Chondrocyte (in vitro differentiated cells): Measurements from ENCODE around the gene TNFSF4. TPM values are rescaled to one million over a fixed set of nuclear protein-coding genes. Genes with fewer than 3 reads are reported as not detected.

Experiments
- DNase-seq: peaks from one replicate; pipeline ENCODE4 v3.0.0; 2021; ENCODE audit warnings: mixed read lengths, low spot score
- H3K27ac Mint-ChIP-seq: one replicate; pipeline ENCODE4 v1.8.0; 2021; ENCODE audit warnings: mild to moderate bottlenecking, moderate library complexity, mixed read lengths; ENCODE audit not compliant: unreplicated experiment
- H3K27me3 Mint-ChIP-seq: 2 replicates; pipeline ENCODE4 v1.8.0; 2021; ENCODE audit warnings: low read depth, mixed read lengths
- H3K36me3 Mint-ChIP-seq: 2 replicates; pipeline ENCODE4 v1.8.0; 2021; ENCODE audit warnings: low read depth, mixed read lengths
- H3K4me1 Mint-ChIP-seq: 2 replicates; pipeline ENCODE4 v1.8.0; 2021; ENCODE audit warnings: low read depth, mild to moderate bottlenecking, mixed read lengths
- H3K4me3 Mint-ChIP-seq: one replicate; pipeline ENCODE4 v1.8.0; 2021; ENCODE audit warnings: mild to moderate bottlenecking, moderate library complexity, mixed read lengths; ENCODE audit not compliant: unreplicated experiment
- H3K9me3 Mint-ChIP-seq: 2 replicates; pipeline ENCODE4 v1.8.0; 2021; ENCODE audit warnings: low read depth, mixed read lengths
- CTCF ChIP-seq: fragments of 200-600 bp; sonication (generic); IDR thresholded peaks from 2 replicates; pipeline ENCODE4 v1.5.0; 2021; ENCODE audit warnings: antibody characterized with exemption, mild to moderate bottlenecking, moderate library complexity
- total RNA-seq: library from RNA; stranded (reverse); gene quantifications from 3 replicates; pipeline ENCODE4 v1.2.1, GENCODE V29; 2021

TNFSF4 gene
- total RNA-seq, 1 donor from 2014 or later, result 0.77 TPM

- Mint-ChIP-seq H3K36me3 (peaks cover 8% of the 10 kb centered on the region), H3K9me3 (peaks cover 17% of the 10 kb centered on the region), H3K27me3 (no peaks in the 10 kb centered on the region), H3K4me1 (peaks cover 12% of the 10 kb centered on the region), H3K27ac (no peak overlapping the region), H3K4me3 (no peak overlapping the region)
- DNase-seq, result no peak
- no peak for TF ChIP-seq CTCF
Measured at GRCh38 chr1:173245892-173246291, 38.8 kb upstream of the TNFSF4 start.

- no peak overlapping the region for H3K27ac Mint-ChIP-seq
- H3K4me1 Mint-ChIP-seq, result peaks cover 2% of the 10 kb centered on the region
- no peak overlapping the region for H3K4me3 Mint-ChIP-seq
- H3K9me3 Mint-ChIP-seq, result peaks cover 35% of the 10 kb centered on the region
- H3K27me3 Mint-ChIP-seq, result no peaks in the 10 kb centered on the region
- no peak for TF ChIP-seq CTCF
- H3K36me3 Mint-ChIP-seq, result peaks cover 13% of the 10 kb centered on the region
- DNase-seq, result no peak
Measured at GRCh38 chr1:173243300-173243699, 36.2 kb upstream of the TNFSF4 start.

- no peak overlapping the region for H3K4me3 Mint-ChIP-seq
- H3K27ac Mint-ChIP-seq, result no peak overlapping the region
- DNase-seq, result no peak
- peaks cover 14% of the 10 kb centered on the region for H3K36me3 Mint-ChIP-seq
- no peak for TF ChIP-seq CTCF
- no peaks in the 10 kb centered on the region for H3K4me1 Mint-ChIP-seq
- H3K27me3 Mint-ChIP-seq, result no peaks in the 10 kb centered on the region
- peaks cover 41% of the 10 kb centered on the region for H3K9me3 Mint-ChIP-seq
Measured at GRCh38 chr1:173241528-173242347, 34.6 kb upstream of the TNFSF4 start.

GRCh38 chr1:173240609-173241008 lies 33.5 kb upstream of the TNFSF4 start:
- H3K4me3 Mint-ChIP-seq, result no peak overlapping the region
- TF ChIP-seq CTCF, result no peak
- H3K27ac Mint-ChIP-seq, result no peak overlapping the region
- no peak for DNase-seq
- H3K9me3 Mint-ChIP-seq, result peaks cover 41% of the 10 kb centered on the region
- H3K36me3 Mint-ChIP-seq, result peaks cover 14% of the 10 kb centered on the region
- H3K4me1 Mint-ChIP-seq, result no peaks in the 10 kb centered on the region
- no peaks in the 10 kb centered on the region for H3K27me3 Mint-ChIP-seq

- peaks cover 14% of the 10 kb centered on the region for H3K36me3 Mint-ChIP-seq
- H3K27me3 Mint-ChIP-seq, result no peaks in the 10 kb centered on the region
- H3K4me3 Mint-ChIP-seq, result no peak overlapping the region
- H3K9me3 Mint-ChIP-seq, result peaks cover 40% of the 10 kb centered on the region
- H3K4me1 Mint-ChIP-seq, result no peaks in the 10 kb centered on the region
- no peak for DNase-seq
- TF ChIP-seq CTCF, result no peak
- H3K27ac Mint-ChIP-seq, result no peak overlapping the region
Measured at GRCh38 chr1:173239058-173239457, 31.9 kb upstream of the TNFSF4 start.
